Hepatocyte (in vitro differentiated cells): ENCODE measurements around the gene DDX6. TPM values are rescaled to one million over a fixed set of nuclear protein-coding genes. Genes with fewer than 3 reads are reported as not detected.
"Not testable (repeated sequence)": the region's sequence is repeated elsewhere in the genome, so short reads cannot be mapped to it uniquely, and the experiment has no call there.

Source experiments
- DNase-seq: peaks from one replicate; pipeline ENCODE4 v3.0.0-alpha.2; 2016; ENCODE audit warnings: low spot score
- H2AFZ ChIP-seq: fragments of 200-600 bp; sonication (generic); 2 replicates; pipeline ENCODE4 v1.6.0; 2016; ENCODE audit warnings: antibody characterized with exemption, mild to moderate bottlenecking
- H3K27ac ChIP-seq: fragments of 200-600 bp; sonication (generic); 2 replicates; pipeline ENCODE4 v1.5.1; 2016; ENCODE audit warnings: mild to moderate bottlenecking
- H3K27me3 ChIP-seq: fragments of 200-600 bp; sonication (generic); 2 replicates; pipeline ENCODE4 v1.6.1; 2016
- H3K36me3 ChIP-seq: fragments of 200-600 bp; sonication (generic); replicated peaks from 2 replicates; pipeline ENCODE4 v1.5.1; 2016; ENCODE audit warnings: low read depth; ENCODE audit not compliant: insufficient read depth
- H3K4me1 ChIP-seq: fragments of 200-600 bp; sonication (generic); 2 replicates; pipeline ENCODE4 v1.5.1; 2016; ENCODE audit warnings: mild to moderate bottlenecking, moderate library complexity; ENCODE audit not compliant: insufficient read depth
- H3K4me2 ChIP-seq: fragments of 200-600 bp; sonication (generic); 2 replicates; pipeline ENCODE4 v1.6.0; 2016
- H3K4me3 ChIP-seq: fragments of 200-600 bp; sonication (generic); 2 replicates; pipeline ENCODE4 v1.5.1; 2016; ENCODE audit warnings: mild to moderate bottlenecking
- H3K79me2 ChIP-seq: fragments of 200-600 bp; sonication (generic); 2 replicates; pipeline ENCODE4 v1.6.0; 2017; ENCODE audit warnings: mild to moderate bottlenecking
- H3K9me2 ChIP-seq: fragments of 200-600 bp; sonication (generic); replicated peaks from 2 replicates; pipeline ENCODE4 v1.6.0; 2017; ENCODE audit warnings: mild to moderate bottlenecking; ENCODE audit not compliant: insufficient read depth
- H3K9me3 ChIP-seq: fragments of 200-600 bp; sonication (generic); 2 replicates; pipeline ENCODE4 v1.5.1; 2016; ENCODE audit warnings: low read depth, mild to moderate bottlenecking
- H4K20me1 ChIP-seq: fragments of 200-600 bp; sonication (generic); 2 replicates; pipeline ENCODE4 v1.6.0; 2016; ENCODE audit warnings: mild to moderate bottlenecking; ENCODE audit not compliant: insufficient read depth, poor library complexity, severe bottlenecking
- EZH2 ChIP-seq: fragments of 200-600 bp; sonication (generic); IDR thresholded peaks from 2 replicates; pipeline ENCODE4 v1.6.1; 2016; ENCODE audit warnings: antibody characterized with exemption, mild to moderate bottlenecking, borderline replicate concordance
- EZH2phosphoT487 ChIP-seq: fragments of 200-600 bp; sonication (generic); IDR thresholded peaks from one replicate; pipeline ENCODE4 v1.6.1; 2018; ENCODE audit warnings: antibody characterized with exemption, mild to moderate bottlenecking, low read depth, moderate library complexity; ENCODE audit not compliant: unreplicated experiment, severe bottlenecking
- WGBS: methylation state at CpG from one replicate; pipeline ENCODE4 v1.1.6; 2016; ENCODE audit warnings: low lambda C conversion rate; ENCODE audit errors: missing lambda C conversion rate; 5-methylcytosine and 5-hydroxymethylcytosine counted together
- polyA plus RNA-seq: library from polyadenylated mRNA; unstranded; fragments of >200 nt; fragmentation: Nextera tagmentation; extraction: Ambion mirVana; gene quantifications from 2 replicates; pipeline ENCODE4 v1.2.1, GENCODE V29; 2016
- total RNA-seq: library from RNA; depleted of rRNA; stranded (reverse); fragments of >200 nt; gene quantifications from 2 replicates; pipeline ENCODE4 v1.2.3, GENCODE V29; 2014
- TF ChIP-seq, protein P1 (sequence below): fragments of 200-600 bp; sonication (generic); IDR thresholded peaks from 2 replicates; pipeline ENCODE4 v1.5.1; 2016; ENCODE audit warnings: antibody characterized with exemption, mild to moderate bottlenecking; ENCODE audit not compliant: poor library complexity

DDX6 gene
- total and polyA plus RNA-seq, 2 experiments from 2014 or later: 16.4 to 122 TPM

GRCh38 chr11:118768690-118769089, 22.3 kb downstream of the DDX6 start:
- Histone ChIP-seq H3K36me3 (no peaks in the 10 kb centered on the region), H3K79me2 (peaks cover 98% of the 10 kb centered on the region), H2AFZ (no peak overlapping the region), H4K20me1 (peaks cover 99% of the 10 kb centered on the region), H3K4me1 (peaks cover 21% of the 10 kb centered on the region), H3K9me3 (no peaks in the 10 kb centered on the region), H3K4me3 (no peak overlapping the region), H3K9me2 (no peaks in the 10 kb centered on the region), H3K27me3 (no peaks in the 10 kb centered on the region), H3K4me2 (no peak overlapping the region), H3K27ac (no peak overlapping the region)
- no peak for DNase-seq
- 83% methylated on average over 3 of the region's 3 CpGs for WGBS
- no peak for TF ChIP-seq EZH2phosphoT487
- TF ChIP-seq, protein P1, sequence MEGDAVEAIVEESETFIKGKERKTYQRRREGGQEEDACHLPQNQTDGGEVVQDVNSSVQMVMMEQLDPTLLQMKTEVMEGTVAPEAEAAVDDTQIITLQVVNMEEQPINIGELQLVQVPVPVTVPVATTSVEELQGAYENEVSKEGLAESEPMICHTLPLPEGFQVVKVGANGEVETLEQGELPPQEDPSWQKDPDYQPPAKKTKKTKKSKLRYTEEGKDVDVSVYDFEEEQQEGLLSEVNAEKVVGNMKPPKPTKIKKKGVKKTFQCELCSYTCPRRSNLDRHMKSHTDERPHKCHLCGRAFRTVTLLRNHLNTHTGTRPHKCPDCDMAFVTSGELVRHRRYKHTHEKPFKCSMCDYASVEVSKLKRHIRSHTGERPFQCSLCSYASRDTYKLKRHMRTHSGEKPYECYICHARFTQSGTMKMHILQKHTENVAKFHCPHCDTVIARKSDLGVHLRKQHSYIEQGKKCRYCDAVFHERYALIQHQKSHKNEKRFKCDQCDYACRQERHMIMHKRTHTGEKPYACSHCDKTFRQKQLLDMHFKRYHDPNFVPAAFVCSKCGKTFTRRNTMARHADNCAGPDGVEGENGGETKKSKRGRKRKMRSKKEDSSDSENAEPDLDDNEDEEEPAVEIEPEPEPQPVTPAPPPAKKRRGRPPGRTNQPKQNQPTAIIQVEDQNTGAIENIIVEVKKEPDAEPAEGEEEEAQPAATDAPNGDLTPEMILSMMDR: no peak
- TF ChIP-seq EZH2: no peak

GRCh38 chr11:118766035-118766434, 24.9 kb downstream of the DDX6 start:
- Histone ChIP-seq H3K4me3 (no peak overlapping the region), H3K4me2 (no peak overlapping the region), H3K9me2 (no peaks in the 10 kb centered on the region), H3K27ac (no peak overlapping the region), H3K36me3 (no peaks in the 10 kb centered on the region), H4K20me1 (peaks cover 85% of the 10 kb centered on the region), H3K27me3 (no peaks in the 10 kb centered on the region), H2AFZ (no peak overlapping the region), H3K79me2 (peaks cover 79% of the 10 kb centered on the region), H3K9me3 (no peaks in the 10 kb centered on the region), H3K4me1 (peaks cover 7% of the 10 kb centered on the region)
- DNase-seq: no peak
- WGBS: 99% methylated on average over 4 of the region's 4 CpGs
- TF ChIP-seq EZH2: no peak

DNA sequence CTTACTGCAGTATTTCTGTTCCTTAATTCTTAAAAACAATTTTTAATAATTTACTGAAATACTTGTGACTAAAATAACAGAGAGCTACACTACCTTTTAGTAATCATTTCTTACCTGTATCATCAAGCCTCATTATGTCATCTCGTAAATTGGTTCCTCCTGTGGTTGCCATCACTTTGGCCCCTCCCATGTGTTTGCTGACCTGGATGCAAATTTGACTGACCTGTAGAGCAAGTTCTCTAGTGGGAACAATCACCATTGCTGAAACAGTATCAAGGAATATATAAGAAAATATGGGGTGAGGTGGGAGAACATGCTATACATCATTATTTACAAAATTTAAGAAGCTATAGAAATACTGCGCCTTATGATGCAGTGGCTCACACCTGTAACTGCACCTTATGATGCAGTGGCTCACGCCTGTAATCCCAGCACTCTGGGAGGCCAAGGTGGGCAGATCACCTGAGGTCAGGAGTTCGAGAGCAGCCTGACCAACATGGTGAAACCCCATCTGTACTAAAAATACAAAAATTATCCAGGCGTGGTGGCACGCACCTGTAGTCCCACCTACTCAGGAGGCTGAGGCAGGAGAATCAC, 25.8 kb downstream of the DDX6 start:
- H3K4me1 ChIP-seq, H3K4me2 ChIP-seq: not testable (repeated sequence)

GRCh38 chr11:118763041-118763440, 27.9 kb downstream of the DDX6 start:
- no peaks in the 10 kb centered on the region for H3K36me3 ChIP-seq
- H4K20me1 ChIP-seq: peaks cover 58% of the 10 kb centered on the region
- peaks cover 66% of the 10 kb centered on the region for H3K79me2 ChIP-seq
- no peaks in the 10 kb centered on the region for H3K9me2 ChIP-seq
- no peaks in the 10 kb centered on the region for H3K4me1 ChIP-seq
- TF ChIP-seq, protein P1: no peak
- no peak for TF ChIP-seq EZH2phosphoT487
- no peak for TF ChIP-seq EZH2
- H3K9me3 ChIP-seq: no peaks in the 10 kb centered on the region
- no peaks in the 10 kb centered on the region for H3K27me3 ChIP-seq
- no peak overlapping the region for H3K27ac ChIP-seq
- H3K4me3 ChIP-seq: no peak overlapping the region
- no peak overlapping the region for H2AFZ ChIP-seq
- H3K4me2 ChIP-seq: no peak overlapping the region
- DNase-seq: no peak
- WGBS: 81% methylated on average over 2 of the region's 2 CpGs

More for the DNA sequence above, 25.8 kb downstream of the DDX6 start:
- H3K9me2 ChIP-seq, H3K27ac ChIP-seq, H2AFZ ChIP-seq, H3K27me3 ChIP-seq, H3K9me3 ChIP-seq, H3K4me3 ChIP-seq, DNase-seq, H3K36me3 ChIP-seq: not testable (repeated sequence)
- 90% methylated on average over 6 of the region's 6 CpGs for WGBS
- peaks cover 73% of the 10 kb centered on the region for H3K79me2 ChIP-seq
- peaks cover 76% of the 10 kb centered on the region for H4K20me1 ChIP-seq

- H3K4me1 ChIP-seq, H3K27me3 ChIP-seq, H3K36me3 ChIP-seq, H3K4me3 ChIP-seq, H3K4me2 ChIP-seq, H3K27ac ChIP-seq, H2AFZ ChIP-seq, H3K9me2 ChIP-seq, DNase-seq, H3K9me3 ChIP-seq: not testable (repeated sequence)
- 96% methylated on average over 10 of the region's 10 CpGs for WGBS
- Histone ChIP-seq H3K79me2 (peaks cover 60% of the 10 kb centered on the region), H4K20me1 (peaks cover 53% of the 10 kb centered on the region)
Measured at GRCh38 chr11:118761981-118762380, 29.0 kb downstream of the DDX6 start.
